Ectodermal cell (in vitro differentiated cells): ENCODE measurements around the gene SCD.
"Not testable (repeated sequence)": the region's sequence is repeated elsewhere in the genome, so short reads cannot be mapped to it uniquely, and the experiment has no call there.

ENCODE experiments used
- H3K27ac ChIP-seq: 2 replicates; pipeline ENCODE4 v1.7.0; 2013; ENCODE audit warnings: mild to moderate bottlenecking, low read depth, low read length; ENCODE audit not compliant: insufficient read depth, poor library complexity, severe bottlenecking
- H3K27me3 ChIP-seq: 2 replicates; pipeline ENCODE4 v1.7.0; 2013; ENCODE audit warnings: mild to moderate bottlenecking, low read length; ENCODE audit not compliant: insufficient read depth, control insufficient read depth, poor library complexity, severe bottlenecking
- H3K36me3 ChIP-seq: one replicate; pipeline ENCODE4 v1.7.0; 2013; ENCODE audit warnings: low read length; ENCODE audit not compliant: control insufficient read depth, insufficient read depth
- H3K4me1 ChIP-seq: one replicate; pipeline ENCODE4 v1.7.0; 2013; ENCODE audit warnings: low read length; ENCODE audit not compliant: control insufficient read depth, insufficient read depth
- H3K4me3 ChIP-seq: 2 replicates; pipeline ENCODE4 v1.7.0; 2013; ENCODE audit warnings: low read depth, low read length, control low read depth; ENCODE audit not compliant: insufficient read depth
- H3K9me3 ChIP-seq: 2 replicates; pipeline ENCODE4 v1.7.0; 2013; ENCODE audit warnings: mild to moderate bottlenecking, low read length, moderate library complexity; ENCODE audit not compliant: control insufficient read depth
- WGBS, 2 experiments: methylation state at CpG; one replicate each; pipeline ENCODE4 v1.1.7; 2013; ENCODE audit warnings: missing lambda C conversion rate in 2 of 2; 5-methylcytosine and 5-hydroxymethylcytosine counted together

The SCD gene

GRCh38 chr10:100374200-100374655 lies 27.2 kb downstream of the SCD start:
- WGBS, 2 experiments: 20 to 21% methylated on average over 3 of the region's 3 CpGs
- Histone ChIP-seq H3K27ac (peak overlapping the region; percentile 96), H3K4me3 (peak overlapping the region; percentile 47), H3K4me1 (peaks cover 35% of the 10 kb centered on the region), H3K27me3 (no peaks in the 10 kb centered on the region), H3K36me3 (no peaks in the 10 kb centered on the region), H3K9me3 (no peaks in the 10 kb centered on the region)

GRCh38 chr10:100374677-100375353 lies 27.8 kb downstream of the SCD start:
- H3K27me3 ChIP-seq, H3K36me3 ChIP-seq, H3K27ac ChIP-seq, H3K9me3 ChIP-seq: not testable (repeated sequence)
- Histone ChIP-seq H3K4me3 (peak overlapping the region; percentile 47), H3K4me1 (peaks cover 35% of the 10 kb centered on the region)
- 79 to 86% methylated on average over 7 of the region's 7 CpGs for WGBS, 2 experiments

- not testable (repeated sequence) for H3K27ac ChIP-seq, H3K27me3 ChIP-seq, H3K4me3 ChIP-seq, H3K36me3 ChIP-seq, H3K9me3 ChIP-seq
- WGBS, 2 experiments: 96 to 97% methylated on average over 6 of the region's 6 CpGs
- peaks cover 19% of the 10 kb centered on the region for H3K4me1 ChIP-seq
Measured at GRCh38 chr10:100376656-100377055, 29.6 kb downstream of the SCD start.

GRCh38 chr10:100377830-100378229 lies 30.8 kb downstream of the SCD start:
- Histone ChIP-seq H3K36me3 (peaks cover 2% of the 10 kb centered on the region), H3K9me3 (no peaks in the 10 kb centered on the region), H3K27me3 (no peaks in the 10 kb centered on the region), H3K4me3 (no peak overlapping the region), H3K4me1 (peaks cover 12% of the 10 kb centered on the region), H3K27ac (no peak overlapping the region)
- WGBS, 2 experiments: 88 to 91% methylated on average over 5 of the region's 5 CpGs

- H3K9me3 ChIP-seq: no peaks in the 10 kb centered on the region
- H3K4me3 ChIP-seq: no peak overlapping the region
- no peaks in the 10 kb centered on the region for H3K4me1 ChIP-seq
- H3K36me3 ChIP-seq: peaks cover 3% of the 10 kb centered on the region
- no peaks in the 10 kb centered on the region for H3K27me3 ChIP-seq
- H3K27ac ChIP-seq: no peak overlapping the region
- 93 to 97% methylated on average over 3 of the region's 3 CpGs for WGBS, 2 experiments
Measured at GRCh38 chr10:100380400-100380799, 33.4 kb downstream of the SCD start.

GRCh38 chr10:100382553-100382952 lies 35.5 kb downstream of the SCD start:
- Histone ChIP-seq H3K27me3 (no peaks in the 10 kb centered on the region), H3K27ac (no peak overlapping the region), H3K36me3 (peaks cover 3% of the 10 kb centered on the region), H3K9me3 (no peaks in the 10 kb centered on the region), H3K4me1 (no peaks in the 10 kb centered on the region), H3K4me3 (no peak overlapping the region)
- 94 to 97% methylated on average over 13 of the region's 13 CpGs for WGBS, 2 experiments

GRCh38 chr10:100383251-100383650 lies 36.2 kb downstream of the SCD start:
- WGBS, 2 experiments: 91 to 97% methylated on average over 2 of the region's 2 CpGs
- no peak overlapping the region for H3K27ac ChIP-seq

GRCh38 chr10:100391163-100392002 lies 44.4 kb downstream of the SCD start:
- Histone ChIP-seq H3K4me1 (no peaks in the 10 kb centered on the region), H3K27me3 (no peaks in the 10 kb centered on the region), H3K27ac (no peak overlapping the region), H3K36me3 (no peaks in the 10 kb centered on the region), H3K4me3 (no peak overlapping the region), H3K9me3 (no peaks in the 10 kb centered on the region)
- 86 to 87% methylated on average over 4 of the region's 4 CpGs for WGBS, 2 experiments

More at GRCh38 chr10:100383251-100383650, 36.2 kb downstream of the SCD start:
- Histone ChIP-seq H3K36me3 (peaks cover 3% of the 10 kb centered on the region), H3K4me1 (no peaks in the 10 kb centered on the region), H3K27me3 (no peaks in the 10 kb centered on the region), H3K9me3 (no peaks in the 10 kb centered on the region), H3K4me3 (no peak overlapping the region)

- 94 to 96% methylated on average over 1 of the region's 1 CpG for WGBS, 2 experiments
- Histone ChIP-seq H3K36me3 (no peaks in the 10 kb centered on the region), H3K27me3 (no peaks in the 10 kb centered on the region), H3K4me1 (no peaks in the 10 kb centered on the region), H3K4me3 (no peak overlapping the region), H3K9me3 (no peaks in the 10 kb centered on the region), H3K27ac (no peak overlapping the region)
Measured at GRCh38 chr10:100392686-100393003, 45.6 kb downstream of the SCD start.

- Histone ChIP-seq H3K27ac (no peak overlapping the region), H3K27me3 (no peaks in the 10 kb centered on the region), H3K4me1 (no peaks in the 10 kb centered on the region), H3K36me3 (no peaks in the 10 kb centered on the region), H3K4me3 (no peak overlapping the region), H3K9me3 (no peaks in the 10 kb centered on the region)
- 97 to 100% methylated on average over 1 to 2 of the region's 2 CpGs for WGBS, 2 experiments
Measured at GRCh38 chr10:100395626-100396025, 48.6 kb downstream of the SCD start.
